ENCODE data around the gene EEFSEC.

The EEFSEC gene

GRCh38 chr3:128356822-128357221 lies 203.5 kb downstream of the EEFSEC start:
- no peak for DNase-seq

- DNase-seq = no peak
Observed at GRCh38 chr3:128357538-128357937, 204.3 kb downstream of the EEFSEC start.

- no peak for DNase-seq
Observed at GRCh38 chr3:128358156-128358895, 205.0 kb downstream of the EEFSEC start.

- no peak for DNase-seq
Observed at GRCh38 chr3:128359060-128359664, 205.9 kb downstream of the EEFSEC start.

GRCh38 chr3:128359846-128360642 lies 206.8 kb downstream of the EEFSEC start:
- DNase-seq = no peak

GRCh38 chr3:128360705-128361271 lies 207.5 kb downstream of the EEFSEC start:
- DNase-seq = no peak

GRCh38 chr3:128362026-128362965 lies 209.0 kb downstream of the EEFSEC start:
- DNase-seq = no peak

GRCh38 chr3:128364291-128364690 lies 211.0 kb downstream of the EEFSEC start:
- no peak for DNase-seq

GRCh38 chr3:128364808-128365360 lies 211.6 kb downstream of the EEFSEC start:
- DNase-seq = no peak

- no peak for DNase-seq
Observed at GRCh38 chr3:128366136-128366535, 212.9 kb downstream of the EEFSEC start.

GRCh38 chr3:128366652-128367051 lies 213.4 kb downstream of the EEFSEC start:
- DNase-seq = no peak

- no peak for DNase-seq
Observed at GRCh38 chr3:128367221-128367620, 213.9 kb downstream of the EEFSEC start.

- no peak for DNase-seq
Observed at GRCh38 chr3:128367761-128368160, 214.5 kb downstream of the EEFSEC start.

GRCh38 chr3:128368626-128369025 lies 215.3 kb downstream of the EEFSEC start:
- no peak for DNase-seq

GRCh38 chr3:128369121-128369703 lies 215.9 kb downstream of the EEFSEC start:
- DNase-seq = no peak

GRCh38 chr3:128369881-128370642 lies 216.8 kb downstream of the EEFSEC start:
- no peak for DNase-seq

GRCh38 chr3:128372281-128372680 lies 219.0 kb downstream of the EEFSEC start:
- DNase-seq = no peak

- no peak for DNase-seq
Observed at GRCh38 chr3:128372707-128373533, 219.6 kb downstream of the EEFSEC start.

GRCh38 chr3:128374746-128375445 lies 221.6 kb downstream of the EEFSEC start:
- no peak for DNase-seq

Data from stimulated activated CD4-positive, alpha-beta T cell treated with anti-CD3 and anti-CD28 coated beads, Interleukin-1b, Interleukin-23, amount 100 ng/mL, for 48 hours (primary cell).